K562 (cell line): ENCODE results near the gene MRI1. TPM values are rescaled to one million over a fixed set of nuclear protein-coding genes. Genes with fewer than 3 reads are reported as not detected.

ENCODE experiments used
- BMI1 ChIP-seq: fragments of 150-350 bp; IDR thresholded peaks from 2 replicates; pipeline ENCODE4 v1.6.1; 2014; ENCODE audit warnings: low read length
- HEY1 ChIP-seq: fragments of 250-450 bp; sonication (Bioruptor Pico); IDR thresholded peaks from 2 replicates; pipeline ENCODE4 v1.5.0; 2020; ENCODE audit warnings: mild to moderate bottlenecking, moderate library complexity, borderline replicate concordance
- MTF1 ChIP-seq: fragments of 250-450 bp; sonication (Bioruptor Pico); IDR thresholded peaks from 2 replicates; pipeline ENCODE4 v1.9.0; 2021; ENCODE audit warnings: moderate library complexity, mild to moderate bottlenecking, inconsistent platforms, borderline replicate concordance
- MYC ChIP-seq, 2 experiments: fragments of 250-450 bp in 1 of 2; sonication (Bioruptor Pico) in 1 of 2; IDR thresholded peaks; 2 replicates each; pipeline versions ENCODE4 v1.5.1 to v1.6.1; 2012 to 2021; ENCODE audit warnings: low read depth in 2 of 2, borderline replicate concordance in 1 of 2, improper control_type of control experiment in 1 of 2, low read length in 1 of 2, mild to moderate bottlenecking in 1 of 2, moderate library complexity in 1 of 2
- TBL1XR1 ChIP-seq, 2 experiments: IDR thresholded peaks; 2 replicates each; pipeline ENCODE4 v1.6.1; 2012; ENCODE audit warnings: improper control_type of control experiment in 2 of 2, low read length in 2 of 2, mild to moderate bottlenecking in 1 of 2
- U2AF2 ChIP-seq: fragments of 200-400 bp; formaldehyde crosslinking; optimal IDR thresholded peaks from 2 replicates; pipeline ENCODE3; 2017; ENCODE audit warnings: low read depth, mild to moderate bottlenecking, low read length
- ZNF239 ChIP-seq: fragments of 250-450 bp; sonication (Bioruptor Pico); IDR thresholded peaks from 2 replicates; pipeline ENCODE4 v1.4.0; 2020; ENCODE audit warnings: mild to moderate bottlenecking
- ZNF76 ChIP-seq: fragments of 250-450 bp; sonication (Bioruptor Pico); IDR thresholded peaks from 2 replicates; pipeline ENCODE4 v1.4.0; 2020; ENCODE audit warnings: mild to moderate bottlenecking, moderate library complexity, borderline replicate concordance
- ZNF764 ChIP-seq: fragments of 250-450 bp; sonication (Bioruptor Pico); IDR thresholded peaks from 2 replicates; pipeline ENCODE4 v1.4.0; 2020; ENCODE audit warnings: low read depth, mild to moderate bottlenecking, moderate library complexity
- polyA plus RNA-seq, 8 experiments: library from polyadenylated mRNA; depleted of rRNA in 4 of 8; stranded (reverse) in 5 of 8; unstranded in 3 of 8; fragments of >200 nt; fragmentation: Nextera tagmentation in 2 of 8; fragmentation: Illumina TruSeq in 1 of 8; extraction: Ambion mirVana in 2 of 8; extraction: Trizol in 1 of 8; gene quantifications; 2 replicates each; pipeline versions ENCODE4 v1.2.1 to v1.2.3, GENCODE V29; 2011 to 2014; ENCODE audit warnings: inconsistent platforms in 1 of 8, missing spikeins in 1 of 8
- total RNA-seq, 7 experiments: library from RNA; depleted of rRNA in 6 of 7; stranded (reverse); fragments of >200 nt in 6 of 7; fragmentation: Illumina TruSeq in 2 of 7; extraction: Trizol in 2 of 7; gene quantifications; 2 replicates each; pipeline versions ENCODE4 v1.2.1 to v1.2.3, GENCODE V29; 2011 to 2021; ENCODE audit warnings: low replicate concordance in 1 of 7
- TF ChIP-seq, protein P1 (sequence below): sonication (generic); formaldehyde crosslinking; IDR thresholded peaks from 2 replicates; pipeline ENCODE4 v1.8.1; 2023; ENCODE audit warnings: mild to moderate bottlenecking, missing genetic modification reagents, moderate library complexity
- TF ChIP-seq, protein P2 (sequence below): sonication (generic); formaldehyde crosslinking; IDR thresholded peaks from 2 replicates; pipeline ENCODE4 v1.5.0; 2020; ENCODE audit warnings: missing genetic modification reagents
- TF ChIP-seq, protein P3 (sequence below): sonication (generic); formaldehyde crosslinking; IDR thresholded peaks from 2 replicates; pipeline ENCODE4 v1.9.0; 2022; ENCODE audit warnings: mild to moderate bottlenecking, missing genetic modification reagents
- TF ChIP-seq, protein P4 (sequence below): fragments of 250-450 bp; sonication (Bioruptor Pico); IDR thresholded peaks from 2 replicates; pipeline ENCODE4 v1.4.0; 2020; ENCODE audit warnings: mild to moderate bottlenecking, moderate library complexity, borderline replicate concordance
- TF ChIP-seq, protein P5 (sequence below): sonication (generic); formaldehyde crosslinking; IDR thresholded peaks from 2 replicates; pipeline ENCODE4 v1.9.0; 2022; ENCODE audit warnings: mild to moderate bottlenecking, missing genetic modification reagents
- TF ChIP-seq, protein P6 (sequence below): fragments of 450-650 bp; IDR thresholded peaks from 2 replicates; pipeline ENCODE4 v1.6.1; 2016; ENCODE audit warnings: missing biosample characterization, missing genetic modification characterization

MRI1 gene
- total and polyA plus RNA-seq, 9 of the 15 experiments (the other 6 are each of a cell fraction or from before 2014, with no cell fraction given), result 5.5 to 57.4 (median 28.2) TPM

DNA sequence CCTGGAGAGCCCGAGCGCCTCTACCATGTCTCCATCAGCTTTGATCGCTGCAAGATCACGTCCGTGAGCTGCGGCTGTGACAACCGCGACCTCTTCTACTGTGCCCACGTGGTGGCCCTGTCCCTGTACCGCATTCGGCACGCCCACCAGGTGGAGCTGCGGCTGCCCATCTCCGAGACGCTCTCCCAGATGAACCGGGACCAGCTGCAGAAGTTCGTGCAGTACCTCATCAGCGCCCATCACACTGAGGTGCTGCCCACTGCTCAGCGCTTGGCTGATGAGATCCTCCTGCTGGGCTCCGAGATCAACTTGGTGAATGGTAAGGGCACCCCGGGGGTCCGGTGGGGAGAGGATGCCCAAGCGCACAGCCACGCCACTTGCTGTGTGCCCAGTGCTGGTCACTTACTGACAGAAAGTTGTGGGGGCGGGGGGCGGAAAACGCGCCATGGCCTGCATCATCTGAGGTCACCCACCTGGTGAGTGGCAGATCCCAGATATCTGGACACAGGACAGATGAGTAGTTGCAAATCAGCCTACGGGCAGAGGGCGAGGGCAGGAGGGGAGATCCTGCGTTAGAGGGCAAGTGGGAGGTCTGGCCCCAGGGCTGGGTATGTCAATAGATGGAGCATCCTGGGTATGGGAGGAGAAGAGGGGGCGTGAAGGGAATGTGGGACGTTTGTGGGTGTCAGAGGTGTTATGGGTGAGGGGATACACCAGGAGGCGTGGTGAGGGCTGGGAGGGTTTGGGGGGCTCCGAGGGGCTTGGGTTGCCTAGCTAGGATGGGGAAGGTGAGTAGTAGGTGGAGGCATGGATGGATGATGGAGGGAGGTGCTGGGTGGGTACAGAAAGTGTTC, 40.7 kb downstream of the MRI1 start (continued):
- TF ChIP-seq, protein P1, sequence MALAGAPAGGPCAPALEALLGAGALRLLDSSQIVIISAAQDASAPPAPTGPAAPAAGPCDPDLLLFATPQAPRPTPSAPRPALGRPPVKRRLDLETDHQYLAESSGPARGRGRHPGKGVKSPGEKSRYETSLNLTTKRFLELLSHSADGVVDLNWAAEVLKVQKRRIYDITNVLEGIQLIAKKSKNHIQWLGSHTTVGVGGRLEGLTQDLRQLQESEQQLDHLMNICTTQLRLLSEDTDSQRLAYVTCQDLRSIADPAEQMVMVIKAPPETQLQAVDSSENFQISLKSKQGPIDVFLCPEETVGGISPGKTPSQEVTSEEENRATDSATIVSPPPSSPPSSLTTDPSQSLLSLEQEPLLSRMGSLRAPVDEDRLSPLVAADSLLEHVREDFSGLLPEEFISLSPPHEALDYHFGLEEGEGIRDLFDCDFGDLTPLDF (CRISPR knock-in tag), result no peak
- TF ChIP-seq TBL1XR1 (IDR thresholded peaks at IDR 0.05; ENCODE audit: low read length in 2 of 2), result no peak
- TF ChIP-seq HEY1 (CRISPR knock-in tag), result no peak
- no peak for TF ChIP-seq ZNF239 (CRISPR knock-in tag)
- TF ChIP-seq, protein P2, sequence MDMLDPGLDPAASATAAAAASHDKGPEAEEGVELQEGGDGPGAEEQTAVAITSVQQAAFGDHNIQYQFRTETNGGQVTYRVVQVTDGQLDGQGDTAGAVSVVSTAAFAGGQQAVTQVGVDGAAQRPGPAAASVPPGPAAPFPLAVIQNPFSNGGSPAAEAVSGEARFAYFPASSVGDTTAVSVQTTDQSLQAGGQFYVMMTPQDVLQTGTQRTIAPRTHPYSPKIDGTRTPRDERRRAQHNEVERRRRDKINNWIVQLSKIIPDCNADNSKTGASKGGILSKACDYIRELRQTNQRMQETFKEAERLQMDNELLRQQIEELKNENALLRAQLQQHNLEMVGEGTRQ (CRISPR knock-in tag), result peak; percentile 57
- TF ChIP-seq, protein P3, sequence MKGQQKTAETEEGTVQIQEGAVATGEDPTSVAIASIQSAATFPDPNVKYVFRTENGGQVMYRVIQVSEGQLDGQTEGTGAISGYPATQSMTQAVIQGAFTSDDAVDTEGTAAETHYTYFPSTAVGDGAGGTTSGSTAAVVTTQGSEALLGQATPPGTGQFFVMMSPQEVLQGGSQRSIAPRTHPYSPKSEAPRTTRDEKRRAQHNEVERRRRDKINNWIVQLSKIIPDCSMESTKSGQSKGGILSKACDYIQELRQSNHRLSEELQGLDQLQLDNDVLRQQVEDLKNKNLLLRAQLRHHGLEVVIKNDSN (CRISPR knock-in tag), result peak; percentile 69
- TF ChIP-seq BMI1, result no peak
- TF ChIP-seq, protein P4, sequence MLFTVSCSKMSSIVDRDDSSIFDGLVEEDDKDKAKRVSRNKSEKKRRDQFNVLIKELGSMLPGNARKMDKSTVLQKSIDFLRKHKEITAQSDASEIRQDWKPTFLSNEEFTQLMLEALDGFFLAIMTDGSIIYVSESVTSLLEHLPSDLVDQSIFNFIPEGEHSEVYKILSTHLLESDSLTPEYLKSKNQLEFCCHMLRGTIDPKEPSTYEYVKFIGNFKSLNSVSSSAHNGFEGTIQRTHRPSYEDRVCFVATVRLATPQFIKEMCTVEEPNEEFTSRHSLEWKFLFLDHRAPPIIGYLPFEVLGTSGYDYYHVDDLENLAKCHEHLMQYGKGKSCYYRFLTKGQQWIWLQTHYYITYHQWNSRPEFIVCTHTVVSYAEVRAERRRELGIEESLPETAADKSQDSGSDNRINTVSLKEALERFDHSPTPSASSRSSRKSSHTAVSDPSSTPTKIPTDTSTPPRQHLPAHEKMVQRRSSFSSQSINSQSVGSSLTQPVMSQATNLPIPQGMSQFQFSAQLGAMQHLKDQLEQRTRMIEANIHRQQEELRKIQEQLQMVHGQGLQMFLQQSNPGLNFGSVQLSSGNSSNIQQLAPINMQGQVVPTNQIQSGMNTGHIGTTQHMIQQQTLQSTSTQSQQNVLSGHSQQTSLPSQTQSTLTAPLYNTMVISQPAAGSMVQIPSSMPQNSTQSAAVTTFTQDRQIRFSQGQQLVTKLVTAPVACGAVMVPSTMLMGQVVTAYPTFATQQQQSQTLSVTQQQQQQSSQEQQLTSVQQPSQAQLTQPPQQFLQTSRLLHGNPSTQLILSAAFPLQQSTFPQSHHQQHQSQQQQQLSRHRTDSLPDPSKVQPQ (CRISPR knock-in tag), result no peak
- no peak for TF ChIP-seq U2AF2
- 0 out of 2 replicates have a peak, but pooled peaks have one; percentile 19 for TF ChIP-seq MYC (IDR thresholded peaks at IDR 0.05; ENCODE audit: low read depth, low read length)
- TF ChIP-seq MYC (CRISPR knock-in tag; IDR thresholded peaks at IDR 0.05; ENCODE audit: borderline replicate concordance, low read depth), result no peak
- TF ChIP-seq, protein P5, sequence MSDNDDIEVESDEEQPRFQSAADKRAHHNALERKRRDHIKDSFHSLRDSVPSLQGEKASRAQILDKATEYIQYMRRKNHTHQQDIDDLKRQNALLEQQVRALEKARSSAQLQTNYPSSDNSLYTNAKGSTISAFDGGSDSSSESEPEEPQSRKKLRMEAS (CRISPR knock-in tag), result 0 out of 2 replicates have a peak, but pooled peaks have one; percentile 38
- TF ChIP-seq, protein P6, sequence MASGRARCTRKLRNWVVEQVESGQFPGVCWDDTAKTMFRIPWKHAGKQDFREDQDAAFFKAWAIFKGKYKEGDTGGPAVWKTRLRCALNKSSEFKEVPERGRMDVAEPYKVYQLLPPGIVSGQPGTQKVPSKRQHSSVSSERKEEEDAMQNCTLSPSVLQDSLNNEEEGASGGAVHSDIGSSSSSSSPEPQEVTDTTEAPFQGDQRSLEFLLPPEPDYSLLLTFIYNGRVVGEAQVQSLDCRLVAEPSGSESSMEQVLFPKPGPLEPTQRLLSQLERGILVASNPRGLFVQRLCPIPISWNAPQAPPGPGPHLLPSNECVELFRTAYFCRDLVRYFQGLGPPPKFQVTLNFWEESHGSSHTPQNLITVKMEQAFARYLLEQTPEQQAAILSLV (tag), result no peak
- no peak for TF ChIP-seq ZNF76 (CRISPR knock-in tag)
- TF ChIP-seq ZNF764 (CRISPR knock-in tag), result no peak
- TF ChIP-seq MTF1 (CRISPR knock-in tag), result no peak
